IPS-18c (cell line): ENCODE data around the gene PLIN4.

Experiments
- H3K4me3 ChIP-seq: 2 replicates; pipeline ENCODE4 v1.7.0; 2013; ENCODE audit warnings: low read depth, mild to moderate bottlenecking, low read length, moderate library complexity; ENCODE audit not compliant: insufficient read depth
- H3K9me3 ChIP-seq: one replicate; pipeline ENCODE4 v1.6.1; 2013; ENCODE audit warnings: mild to moderate bottlenecking, low read length, moderate library complexity; ENCODE audit not compliant: control insufficient read depth, insufficient read depth

The PLIN4 gene

DNA sequence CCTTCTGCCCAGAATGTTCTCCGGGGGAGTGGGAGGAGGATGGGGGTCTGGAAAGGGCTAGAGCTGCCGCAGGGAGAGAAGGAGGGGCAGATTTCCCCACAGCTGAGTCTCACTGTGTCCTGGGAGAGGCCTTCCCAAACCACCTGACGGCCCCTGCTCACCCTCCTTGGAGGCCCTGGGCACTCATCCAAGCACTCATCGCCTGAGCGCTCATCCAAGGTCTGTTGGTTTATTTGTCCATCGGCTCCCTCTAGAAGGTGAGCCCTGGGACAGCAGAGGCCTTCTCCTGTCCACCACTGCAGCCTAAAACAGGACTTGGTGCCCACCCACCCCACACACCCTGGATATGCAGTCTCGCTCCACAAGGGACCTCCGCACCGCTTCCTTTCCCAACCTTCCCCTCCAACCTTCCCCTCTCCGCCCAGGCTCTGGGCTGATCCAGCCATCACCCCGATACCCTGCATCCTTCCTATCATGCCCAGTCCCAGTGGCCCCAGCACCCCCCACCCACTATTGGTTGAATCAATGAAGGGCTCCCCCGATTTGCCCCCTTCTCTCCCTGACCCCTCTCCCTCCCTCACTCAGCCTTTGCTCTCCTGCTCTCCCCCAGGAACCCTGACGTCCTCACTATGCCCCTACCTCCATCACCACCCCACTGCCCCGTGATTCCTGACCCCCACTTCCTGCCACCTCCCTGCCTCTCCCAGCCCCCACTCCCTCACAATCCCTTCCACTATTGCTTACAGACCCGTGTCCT, 62.4 kb downstream of the PLIN4 start:
- Histone ChIP-seq H3K4me3 (peak overlapping the region; percentile 65; the same call in 1 of the 2 replicates), H3K9me3 (peaks cover 2% of the 10 kb centered on the region)

DNA sequence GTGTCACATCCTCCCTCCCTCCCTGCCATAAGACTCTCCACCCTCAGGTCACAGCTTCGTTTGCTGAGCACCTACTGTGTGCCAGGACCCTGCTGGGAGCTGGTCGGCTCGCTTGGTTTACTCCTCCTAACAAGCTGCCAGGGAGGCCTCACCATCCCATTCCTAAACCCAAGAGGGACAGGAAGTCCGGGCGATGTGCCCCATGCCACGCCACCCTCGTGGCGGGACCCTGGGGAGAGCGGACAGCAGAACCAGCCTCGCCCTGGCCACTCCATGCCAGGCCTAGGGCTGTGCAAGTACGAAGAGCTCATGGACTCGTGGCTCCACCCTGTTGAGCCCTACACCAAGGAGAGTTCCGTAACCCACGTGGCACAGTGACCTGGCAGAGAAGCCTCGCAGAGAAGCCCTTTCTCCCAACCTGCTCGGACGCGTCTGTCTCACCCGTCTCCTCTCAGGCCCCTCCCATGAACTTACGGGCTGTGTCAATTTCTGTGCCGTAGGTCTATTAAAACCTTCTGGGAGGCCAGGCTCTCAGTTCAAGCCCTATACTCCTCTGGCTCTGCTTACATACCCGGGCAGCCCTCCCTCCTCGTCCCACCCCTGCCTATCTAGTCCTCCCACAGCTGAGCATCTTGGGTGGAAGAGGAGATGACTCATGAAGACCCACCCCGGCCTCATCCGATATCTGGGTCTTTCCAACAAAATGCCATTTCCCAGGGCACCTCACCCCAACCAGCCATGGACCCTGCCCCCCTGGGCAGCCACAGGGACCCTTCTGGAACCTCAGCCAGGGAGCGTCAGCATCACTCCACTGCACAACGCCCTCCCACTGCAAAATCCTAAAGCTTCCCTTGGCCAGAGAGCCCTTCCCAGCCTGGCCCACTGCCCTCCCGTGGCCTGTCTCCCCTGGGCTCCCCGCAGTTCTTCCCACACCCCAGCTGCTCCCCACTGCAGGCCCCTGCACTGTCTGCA, 63.3 kb downstream of the PLIN4 start:
- Histone ChIP-seq H3K9me3 (peaks cover 2% of the 10 kb centered on the region), H3K4me3 (no peak overlapping the region)

DNA sequence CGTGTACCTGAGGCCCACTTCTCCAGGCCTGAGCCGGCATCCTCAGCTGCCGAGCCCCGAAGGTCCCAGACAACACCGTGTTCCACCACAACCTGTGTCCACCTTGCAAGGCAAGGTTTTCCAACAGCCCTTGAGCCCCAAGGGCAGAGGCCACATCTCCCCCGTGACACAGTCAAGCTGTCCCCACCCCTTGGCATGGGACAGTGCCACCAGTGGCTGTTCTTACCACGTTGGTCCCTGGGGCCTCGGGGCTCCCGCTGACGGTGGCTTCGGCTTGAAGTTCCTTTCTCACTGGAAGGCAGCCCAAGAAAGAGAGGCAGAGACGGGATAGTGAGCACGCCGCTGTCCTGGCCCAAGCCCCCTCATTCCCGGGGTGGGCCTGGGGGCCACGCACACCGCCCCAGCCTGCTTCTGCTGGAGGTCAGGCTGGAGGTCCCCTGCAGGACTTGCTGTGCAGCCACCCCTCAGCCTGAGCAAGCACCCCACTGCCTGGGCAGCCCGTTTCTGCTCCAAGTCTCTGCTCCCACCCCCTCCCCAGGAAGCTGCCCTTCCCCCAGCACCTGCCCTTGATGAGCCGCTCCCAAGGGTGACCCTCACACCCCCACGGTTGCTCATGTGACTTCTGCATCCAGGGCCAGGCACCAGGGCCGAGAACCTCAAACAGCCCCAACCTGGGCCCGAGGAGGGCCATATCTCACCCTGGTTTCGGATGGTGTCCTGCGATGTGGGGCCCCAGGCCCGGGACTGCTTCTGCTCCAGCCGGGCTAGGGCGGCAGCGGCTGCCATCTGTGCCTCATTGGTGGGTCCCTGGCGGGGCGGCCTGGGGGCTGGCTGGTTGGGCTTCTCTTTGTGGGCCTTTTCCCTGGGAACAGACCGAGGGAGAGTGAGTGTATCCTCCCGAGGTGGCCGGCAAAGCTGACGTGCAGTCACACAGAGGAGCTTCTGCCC, 64.8 kb downstream of the PLIN4 start:
- Histone ChIP-seq H3K9me3 (peaks cover 2% of the 10 kb centered on the region), H3K4me3 (no peak overlapping the region)

DNA sequence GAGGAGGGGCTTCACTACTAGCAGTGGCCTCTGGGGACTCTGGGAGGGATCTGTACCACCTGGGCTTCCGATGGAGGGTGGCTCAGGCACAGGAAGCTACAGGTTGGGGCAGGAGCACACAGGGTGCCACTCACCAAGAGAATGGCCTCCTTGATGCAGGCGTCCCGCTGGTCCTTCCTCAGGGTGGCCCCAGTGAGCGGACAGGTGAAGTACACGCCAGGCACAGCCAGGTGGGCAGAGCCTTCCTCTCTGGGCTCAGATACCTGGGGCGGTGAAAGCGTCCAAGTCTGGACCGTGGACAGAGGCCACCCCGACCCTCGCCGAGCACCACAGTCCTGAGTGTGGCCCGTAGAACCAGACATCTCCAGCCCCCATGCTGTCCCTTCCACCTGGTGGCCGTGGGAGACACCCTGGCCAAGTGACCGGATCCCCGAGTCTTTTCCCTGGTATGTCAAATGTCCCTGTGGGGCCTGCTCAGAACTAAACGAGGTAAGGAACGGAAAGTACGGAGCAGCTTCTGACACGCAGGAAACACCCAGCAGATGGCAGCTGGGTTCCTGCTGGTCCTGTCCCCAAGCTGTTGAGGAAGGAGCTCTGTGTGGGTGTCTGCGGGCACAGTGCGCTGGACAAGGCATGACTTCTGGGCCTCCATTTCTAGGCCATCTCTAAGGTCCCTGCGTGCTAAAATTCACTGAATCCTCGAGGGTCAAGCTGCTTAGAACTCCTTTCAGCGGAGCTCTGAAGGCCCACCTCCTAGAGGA, 65.9 kb downstream of the PLIN4 start:
- peaks cover 2% of the 10 kb centered on the region for H3K9me3 ChIP-seq
- H3K4me3 ChIP-seq: no peak overlapping the region
